ENCODE results near the gene NOVA1.

DNA sequence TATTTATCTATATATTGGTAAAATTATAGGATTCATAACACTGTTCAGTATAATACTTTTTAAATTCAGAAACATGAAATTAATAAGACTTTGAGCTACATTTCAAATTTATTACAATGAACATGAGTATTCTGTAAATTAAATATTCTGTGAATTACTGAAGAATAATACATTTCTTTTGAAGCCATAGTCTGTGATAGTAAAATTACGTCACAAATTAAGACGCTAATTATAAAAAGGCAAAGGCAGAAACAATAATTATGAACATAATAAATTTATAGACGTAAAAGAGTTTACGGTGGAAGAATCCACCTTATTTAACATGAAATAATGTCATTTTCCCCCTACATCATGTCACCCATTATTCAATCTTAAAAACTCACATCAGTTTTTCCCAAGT, 118.9 kb downstream of the NOVA1 start:
- TF ChIP-seq CTCF (IDR thresholded peaks at IDR 0.05; ENCODE audit: extremely low read depth in 1 of 2, insufficient read depth in 1 of 2, low read depth in 1 of 2, low read length in 2 of 2): no peak
- TF ChIP-seq POLR2AphosphoS5 (IDR thresholded peaks at IDR 0.05; ENCODE audit: insufficient read depth, low read depth, low read length): no peak
- no peak for TF ChIP-seq JUN (IDR thresholded peaks at IDR 0.05; ENCODE audit: borderline replicate concordance, insufficient read depth, insufficient read length, low read depth)
- no peak for TF ChIP-seq MYC (IDR thresholded peaks at IDR 0.05; ENCODE audit: low read depth, low read length)
- TF ChIP-seq POLR2A (IDR thresholded peaks at IDR 0.05; ENCODE audit: low read depth, low read length): no peak
- no peak for TF ChIP-seq EZH2 (IDR thresholded peaks at IDR 0.05; ENCODE audit: borderline replicate concordance, low read depth, low read length, severe bottlenecking)
- TF ChIP-seq, protein P1, sequence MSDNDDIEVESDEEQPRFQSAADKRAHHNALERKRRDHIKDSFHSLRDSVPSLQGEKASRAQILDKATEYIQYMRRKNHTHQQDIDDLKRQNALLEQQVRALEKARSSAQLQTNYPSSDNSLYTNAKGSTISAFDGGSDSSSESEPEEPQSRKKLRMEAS (IDR thresholded peaks at IDR 0.05; ENCODE audit: insufficient read depth, insufficient read length): no peak

All from endothelial cell of umbilical vein (primary cell).